ENCODE measurements around the gene CNNM4.
A peak's percentile ranks its signal among the peaks of the same experiment; 100 is the strongest.

CNNM4 gene

DNA sequence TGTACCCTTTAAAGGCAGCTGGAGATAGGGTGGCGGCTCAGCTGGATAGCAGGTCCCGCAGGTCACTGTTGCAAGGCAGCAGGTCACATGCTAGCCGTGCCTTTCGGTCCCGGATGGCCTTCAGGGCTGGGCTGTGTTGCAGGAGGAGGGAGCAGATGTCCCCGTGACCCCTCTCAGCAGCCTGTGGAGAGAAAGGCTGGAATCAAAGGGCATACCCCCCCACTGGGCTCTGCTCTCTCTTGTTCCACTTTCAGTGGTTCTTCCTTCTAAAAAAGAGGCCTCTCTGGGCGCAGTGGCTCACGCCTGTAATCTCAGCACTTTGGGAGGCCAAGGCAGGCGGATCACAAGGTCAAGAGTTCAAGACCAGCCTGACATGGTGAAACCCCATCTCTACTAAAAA is 87.6 kb downstream of the CNNM4 start:
- Histone ChIP-seq H3K9ac (ENCODE audit: low read length) (no peak overlapping the region), H3K9me3 (ENCODE audit: insufficient read depth, low read length) (no peaks in the 10 kb centered on the region), H3K36me3 (replicated peaks; ENCODE audit: low read depth, low read length) (peaks cover 13% of the 10 kb centered on the region), H3K27me3 (ENCODE audit: low read depth, low read length) (no peaks in the 10 kb centered on the region), H3K27ac (ENCODE audit: low read length) (no peak overlapping the region), H3K4me3 (ENCODE audit: low read length) (no peak overlapping the region), H3K4me2 (ENCODE audit: low read length) (no peak overlapping the region), H4K20me1 (ENCODE audit: insufficient read depth, low read length) (no peaks in the 10 kb centered on the region), H3K4me1 (ENCODE audit: low read length) (no peaks in the 10 kb centered on the region), H2AFZ (ENCODE audit: low read depth, low read length) (no peak overlapping the region), H3K79me2 (ENCODE audit: low read length) (no peaks in the 10 kb centered on the region)
- no peak for TF ChIP-seq EZH2phosphoT487 (IDR thresholded peaks at IDR 0.05; ENCODE audit: low read depth)
- TF ChIP-seq, protein P1, sequence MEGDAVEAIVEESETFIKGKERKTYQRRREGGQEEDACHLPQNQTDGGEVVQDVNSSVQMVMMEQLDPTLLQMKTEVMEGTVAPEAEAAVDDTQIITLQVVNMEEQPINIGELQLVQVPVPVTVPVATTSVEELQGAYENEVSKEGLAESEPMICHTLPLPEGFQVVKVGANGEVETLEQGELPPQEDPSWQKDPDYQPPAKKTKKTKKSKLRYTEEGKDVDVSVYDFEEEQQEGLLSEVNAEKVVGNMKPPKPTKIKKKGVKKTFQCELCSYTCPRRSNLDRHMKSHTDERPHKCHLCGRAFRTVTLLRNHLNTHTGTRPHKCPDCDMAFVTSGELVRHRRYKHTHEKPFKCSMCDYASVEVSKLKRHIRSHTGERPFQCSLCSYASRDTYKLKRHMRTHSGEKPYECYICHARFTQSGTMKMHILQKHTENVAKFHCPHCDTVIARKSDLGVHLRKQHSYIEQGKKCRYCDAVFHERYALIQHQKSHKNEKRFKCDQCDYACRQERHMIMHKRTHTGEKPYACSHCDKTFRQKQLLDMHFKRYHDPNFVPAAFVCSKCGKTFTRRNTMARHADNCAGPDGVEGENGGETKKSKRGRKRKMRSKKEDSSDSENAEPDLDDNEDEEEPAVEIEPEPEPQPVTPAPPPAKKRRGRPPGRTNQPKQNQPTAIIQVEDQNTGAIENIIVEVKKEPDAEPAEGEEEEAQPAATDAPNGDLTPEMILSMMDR (IDR thresholded peaks at IDR 0.05; ENCODE audit: low read depth, low read length): no peak

DNA sequence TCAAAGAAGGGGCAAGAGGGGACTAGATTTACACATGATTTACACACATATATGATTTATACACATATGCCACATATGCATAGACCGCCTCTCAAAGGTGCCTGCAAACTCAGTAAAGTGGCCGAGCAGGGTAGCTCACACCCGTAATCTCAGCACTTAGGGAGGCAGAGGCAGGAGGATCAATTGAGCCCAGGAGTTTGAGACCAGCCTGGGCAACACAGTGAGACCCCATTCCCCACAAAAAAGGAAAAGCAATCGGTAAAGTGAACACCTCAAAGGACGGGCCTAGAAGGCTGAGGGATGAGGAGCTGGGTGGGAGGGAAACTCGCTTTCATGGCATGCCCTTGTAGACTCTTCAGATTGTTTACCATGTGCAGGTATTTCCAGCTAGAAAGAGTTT is 92.0 kb downstream of the CNNM4 start:
- peaks cover 28% of the 10 kb centered on the region for H3K79me2 ChIP-seq (ENCODE audit: low read length)
- H3K36me3 ChIP-seq (replicated peaks; ENCODE audit: low read depth, low read length): peaks cover 20% of the 10 kb centered on the region
- peaks cover 9% of the 10 kb centered on the region; the same call in 1 of the 2 replicates for H4K20me1 ChIP-seq (ENCODE audit: insufficient read depth, low read length)
- H2AFZ ChIP-seq (ENCODE audit: low read depth, low read length): no peak overlapping the region
- no peak overlapping the region for H3K4me2 ChIP-seq (ENCODE audit: low read length)
- H3K4me1 ChIP-seq (ENCODE audit: low read length): peaks cover 6% of the 10 kb centered on the region
- H3K27ac ChIP-seq (ENCODE audit: low read length): no peak overlapping the region
- no peaks in the 10 kb centered on the region for H3K27me3 ChIP-seq (ENCODE audit: low read depth, low read length)
- TF ChIP-seq EZH2phosphoT487 (IDR thresholded peaks at IDR 0.05; ENCODE audit: low read depth): no peak
- TF ChIP-seq, protein P1 (IDR thresholded peaks at IDR 0.05; ENCODE audit: low read depth, low read length): no peak
- no peak overlapping the region for H3K4me3 ChIP-seq (ENCODE audit: low read length)
- no peak overlapping the region for H3K9ac ChIP-seq (ENCODE audit: low read length)
- no peaks in the 10 kb centered on the region for H3K9me3 ChIP-seq (ENCODE audit: insufficient read depth, low read length)

DNA sequence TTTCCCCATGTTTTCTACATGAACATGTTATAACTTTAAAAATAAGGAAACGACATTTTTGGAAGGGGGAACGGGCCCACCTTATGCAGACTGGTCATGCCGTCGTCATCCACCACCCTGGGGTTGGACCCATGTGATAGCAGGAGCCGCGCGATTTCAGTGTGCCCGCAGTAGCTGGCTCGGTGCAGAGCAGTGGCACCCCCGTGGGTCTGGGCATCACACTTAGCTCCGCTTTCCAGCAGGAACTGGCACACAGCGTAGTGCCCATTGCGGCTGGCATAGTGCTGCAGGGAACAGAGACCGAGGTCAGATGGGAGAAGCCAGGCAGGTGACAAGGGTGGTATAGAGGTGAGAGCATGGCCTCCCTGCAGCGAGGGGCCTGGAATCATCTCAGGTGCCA is 92.6 kb downstream of the CNNM4 start:
- Histone ChIP-seq H3K4me3 (ENCODE audit: low read length) (no peak overlapping the region), H3K4me2 (ENCODE audit: low read length) (no peak overlapping the region), H3K27ac (ENCODE audit: low read length) (no peak overlapping the region), H3K9me3 (ENCODE audit: insufficient read depth, low read length) (no peaks in the 10 kb centered on the region), H4K20me1 (ENCODE audit: insufficient read depth, low read length) (peaks cover 9% of the 10 kb centered on the region; the same call in 1 of the 2 replicates), H3K9ac (ENCODE audit: low read length) (no peak overlapping the region), H3K79me2 (ENCODE audit: low read length) (peaks cover 29% of the 10 kb centered on the region), H3K4me1 (ENCODE audit: low read length) (peaks cover 6% of the 10 kb centered on the region), H3K27me3 (ENCODE audit: low read depth, low read length) (no peaks in the 10 kb centered on the region), H2AFZ (ENCODE audit: low read depth, low read length) (no peak overlapping the region), H3K36me3 (replicated peaks; ENCODE audit: low read depth, low read length) (peaks cover 20% of the 10 kb centered on the region)
- TF ChIP-seq, protein P1 (IDR thresholded peaks at IDR 0.05; ENCODE audit: low read depth, low read length): no peak
- TF ChIP-seq EZH2phosphoT487 (IDR thresholded peaks at IDR 0.05; ENCODE audit: low read depth): no peak

DNA sequence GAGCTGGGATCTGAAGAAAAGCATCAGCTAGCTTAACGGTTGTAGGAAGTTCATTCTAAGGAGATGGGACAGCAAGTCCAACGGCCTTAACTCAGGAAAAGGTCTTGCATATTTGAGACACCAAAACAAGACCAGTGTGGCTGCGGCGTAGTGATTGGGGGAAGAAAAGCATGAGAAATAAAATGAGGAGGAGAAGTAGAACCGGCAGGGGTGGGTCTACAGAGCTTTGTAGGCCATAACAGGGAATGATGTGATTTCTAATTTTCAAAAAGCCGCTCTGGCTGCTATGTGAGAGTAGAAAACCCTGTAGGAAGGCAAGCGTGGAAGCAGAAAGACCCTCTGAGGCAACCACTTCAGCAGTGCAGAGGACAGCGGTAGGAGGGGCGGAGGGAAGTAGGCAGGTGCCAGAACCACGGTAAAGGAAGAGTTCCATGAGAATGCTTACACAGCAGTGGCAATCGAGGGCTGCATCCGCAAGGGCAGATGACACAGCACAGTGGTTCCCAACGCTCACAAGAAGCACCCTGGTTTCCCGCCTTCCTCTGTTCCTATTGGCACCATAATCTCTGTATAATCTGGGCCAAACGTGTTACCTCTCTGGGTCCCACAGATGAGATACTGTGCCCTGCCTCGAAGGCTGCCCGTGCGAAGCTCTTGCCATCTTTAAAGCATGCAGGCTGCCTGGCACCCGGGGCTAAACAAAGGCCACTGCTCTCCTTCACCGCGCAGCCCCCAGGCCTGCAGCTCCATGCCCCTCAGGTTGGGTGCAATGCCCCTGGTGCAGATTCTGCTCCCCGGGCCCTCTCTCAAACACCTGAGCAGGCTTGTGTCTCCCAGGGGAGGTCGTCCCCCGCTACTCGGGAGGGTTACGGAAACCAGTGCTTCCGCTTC is 96.3 kb downstream of the CNNM4 start:
- Histone ChIP-seq H3K27ac (ENCODE audit: low read length) (peak overlapping the region; percentile 51), H3K4me1 (ENCODE audit: low read length) (peaks cover 10% of the 10 kb centered on the region), H3K4me3 (ENCODE audit: low read length) (peak overlapping the region; percentile 85), H3K9ac (ENCODE audit: low read length) (peak overlapping the region; percentile 76), H4K20me1 (ENCODE audit: insufficient read depth, low read length) (peaks cover 9% of the 10 kb centered on the region; the same call in 1 of the 2 replicates), H3K27me3 (ENCODE audit: low read depth, low read length) (no peaks in the 10 kb centered on the region), H3K79me2 (ENCODE audit: low read length) (peaks cover 29% of the 10 kb centered on the region), H3K4me2 (ENCODE audit: low read length) (peak overlapping the region; percentile 98), H3K9me3 (ENCODE audit: insufficient read depth, low read length) (no peaks in the 10 kb centered on the region), H3K36me3 (replicated peaks; ENCODE audit: low read depth, low read length) (peaks cover 13% of the 10 kb centered on the region), H2AFZ (ENCODE audit: low read depth, low read length) (peak overlapping the region; percentile 48)
- TF ChIP-seq EZH2phosphoT487 (IDR thresholded peaks at IDR 0.05; ENCODE audit: low read depth): no peak
- TF ChIP-seq, protein P1 (IDR thresholded peaks at IDR 0.05; ENCODE audit: low read depth, low read length): no peak

Data from OCI-LY3 (cell line).